Liver (tissue), 9 donors: ENCODE results near the gene HRH1. TPM values are rescaled to one million over a fixed set of nuclear protein-coding genes. Genes with fewer than 3 reads are reported as not detected.

Source experiments
- DNase-seq: peaks from one replicate; pipeline ENCODE4 v3.0.0-alpha.2; 2017; ENCODE audit warnings: low spot score
- H3K27ac ChIP-seq, 2 donors: one replicate each; pipeline ENCODE4 v1.7.0; 2013; ENCODE audit warnings: inconsistent platforms in 2 of 2, low read length in 2 of 2, control low read depth in 1 of 2, low read depth in 1 of 2, mild to moderate bottlenecking in 1 of 2
- H3K27me3 ChIP-seq, 4 donors: one replicate each; pipeline versions ENCODE4 v1.6.1 to v1.7.0; 2013; ENCODE audit warnings: low read length in 3 of 4, inconsistent platforms in 1 of 4, mild to moderate bottlenecking in 1 of 4, moderate library complexity in 1 of 4; ENCODE audit not compliant: control insufficient read depth in 4 of 4, insufficient read depth in 4 of 4
- H3K36me3 ChIP-seq, 4 donors: one replicate each; pipeline versions ENCODE4 v1.6.1 to v1.7.0; 2013; ENCODE audit warnings: low read length in 3 of 4, mild to moderate bottlenecking in 3 of 4, low read depth in 1 of 4, moderate library complexity in 1 of 4; ENCODE audit not compliant: control insufficient read depth in 4 of 4, insufficient read depth in 3 of 4
- H3K4me1 ChIP-seq, 4 donors: one replicate each; pipeline versions ENCODE4 v1.6.1 to v1.7.0; 2013; ENCODE audit warnings: low read length in 3 of 4, mild to moderate bottlenecking in 3 of 4, moderate library complexity in 1 of 4; ENCODE audit not compliant: control insufficient read depth in 4 of 4, insufficient read depth in 4 of 4
- H3K4me3 ChIP-seq, 3 donors: one replicate each; pipeline versions ENCODE4 v1.6.1 to v1.7.0; 2013; ENCODE audit warnings: low read length in 3 of 3, control low read depth in 1 of 3, low read depth in 1 of 3, mild to moderate bottlenecking in 1 of 3
- H3K9ac ChIP-seq, 2 donors: one replicate each; pipeline ENCODE4 v1.7.0; 2013; ENCODE audit warnings: low read length in 2 of 2, mild to moderate bottlenecking in 2 of 2, moderate library complexity in 2 of 2, control low read depth in 1 of 2, low read depth in 1 of 2
- H3K9me3 ChIP-seq, 4 donors: one replicate each; pipeline versions ENCODE4 v1.6.1 to v1.7.0; 2013; ENCODE audit warnings: low read length in 3 of 4; ENCODE audit not compliant: control insufficient read depth in 4 of 4
- FOXA2 ChIP-seq: IDR thresholded peaks from 2 replicates; pipeline ENCODE4 v1.6.1; 2016; ENCODE audit warnings: antibody characterized with exemption
- GABPA ChIP-seq, 2 donors: IDR thresholded peaks in 1 of 2; conservative IDR thresholded peaks in 1 of 2; 2 replicates each; pipeline ENCODE4 v1.6.1; 2016; ENCODE audit warnings: antibody characterized with exemption in 2 of 2, mild to moderate bottlenecking in 1 of 2, moderate library complexity in 1 of 2
- HNF4A ChIP-seq, 2 donors: conservative IDR thresholded peaks; 2 replicates each; pipeline ENCODE4 v1.6.1; 2016; ENCODE audit warnings: antibody characterized with exemption in 2 of 2, mild to moderate bottlenecking in 2 of 2
- HNF4G ChIP-seq: IDR thresholded peaks from 2 replicates; pipeline ENCODE4 v1.6.1; 2016; ENCODE audit warnings: antibody characterized with exemption
- JUND ChIP-seq, 2 donors: IDR thresholded peaks; 2 replicates each; pipeline ENCODE4 v1.6.1; 2016; ENCODE audit warnings: antibody characterized with exemption in 2 of 2
- TAF1 ChIP-seq: conservative IDR thresholded peaks from 2 replicates; pipeline ENCODE4 v1.6.1; 2016; ENCODE audit warnings: antibody characterized with exemption, mild to moderate bottlenecking
- WGBS: extraction: QIAGEN DNeasy Blood & Tissue Kit; methylation state at CpG from one replicate; pipeline ENCODE4 v1.1.7; 2013; 5-methylcytosine and 5-hydroxymethylcytosine counted together
- polyA plus RNA-seq, 2 donors: library from polyadenylated mRNA; stranded (reverse) in 1 of 2; unstranded in 1 of 2; fragments of 200-250 nt in 1 of 2; fragments of >200 nt in 1 of 2; fragmentation: Nextera tagmentation in 1 of 2; extraction: Ambion mirVana in 1 of 2; gene quantifications; one replicate each; pipeline versions ENCODE4 v1.2.1 to v1.2.3, GENCODE V29; 2013 to 2015
- total RNA-seq, 2 donors: library from RNA; depleted of rRNA; stranded (reverse); fragments of >200 nt; gene quantifications; one replicate each; pipeline ENCODE4 v1.2.3, GENCODE V29; 2014
- TF ChIP-seq, protein P1 (sequence below): IDR thresholded peaks from 2 replicates; pipeline ENCODE4 v1.6.1; 2016; ENCODE audit warnings: antibody characterized with exemption
- TF ChIP-seq, protein P2 (sequence below): IDR thresholded peaks from 2 replicates; pipeline ENCODE4 v1.6.1; 2016; ENCODE audit warnings: antibody characterized with exemption, mild to moderate bottlenecking
- TF ChIP-seq, protein P3 (sequence below): IDR thresholded peaks from 2 replicates; pipeline ENCODE4 v1.6.1; 2016; ENCODE audit warnings: antibody characterized with exemption
- donor health status: healthy.
- donor health status: healthy.
- donor health status: healthy.
- donor health status: healthy.
- donor health status: healthy.

The HRH1 gene
- total and polyA plus RNA-seq, 4 donors, result 0.07 to 1.3 (median 0.31) TPM

DNA sequence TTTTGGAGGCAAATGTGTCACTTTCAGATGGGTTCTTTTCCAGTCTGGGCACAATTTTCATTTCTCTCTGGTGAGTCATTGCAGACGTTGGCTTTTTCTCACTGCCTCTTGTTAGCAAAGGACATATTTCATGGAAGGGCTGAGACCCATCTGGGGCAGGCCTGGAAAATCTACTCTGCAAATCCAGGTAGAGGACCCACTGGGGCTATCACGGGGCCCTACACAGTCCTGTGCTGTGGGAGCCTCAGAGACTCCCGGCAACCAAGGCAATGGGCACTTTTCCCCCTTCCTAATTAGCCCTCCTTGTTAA, 58.0 kb downstream of the HRH1 start:
- Histone ChIP-seq H3K9me3 (no peaks in the 10 kb centered on the region), H3K4me1 (no peaks in the 10 kb centered on the region), H3K27me3 (no peaks in the 10 kb centered on the region), H3K4me3 (no peak overlapping the region), H3K36me3 (no peaks in the 10 kb centered on the region), H3K9ac (no peak overlapping the region), H3K27ac (no peak overlapping the region)
- WGBS, result 61% methylated on average over 3 of the region's 3 CpGs
- no peak for DNase-seq
- TF ChIP-seq, protein P1, sequence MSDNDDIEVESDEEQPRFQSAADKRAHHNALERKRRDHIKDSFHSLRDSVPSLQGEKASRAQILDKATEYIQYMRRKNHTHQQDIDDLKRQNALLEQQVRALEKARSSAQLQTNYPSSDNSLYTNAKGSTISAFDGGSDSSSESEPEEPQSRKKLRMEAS, result no peak
- TF ChIP-seq FOXA2 (no peak), HNF4A (conservative IDR thresholded peaks at IDR 0.05) (no peak), JUND (IDR thresholded peaks at IDR 0.05) (no peak)
- TF ChIP-seq, protein P2, sequence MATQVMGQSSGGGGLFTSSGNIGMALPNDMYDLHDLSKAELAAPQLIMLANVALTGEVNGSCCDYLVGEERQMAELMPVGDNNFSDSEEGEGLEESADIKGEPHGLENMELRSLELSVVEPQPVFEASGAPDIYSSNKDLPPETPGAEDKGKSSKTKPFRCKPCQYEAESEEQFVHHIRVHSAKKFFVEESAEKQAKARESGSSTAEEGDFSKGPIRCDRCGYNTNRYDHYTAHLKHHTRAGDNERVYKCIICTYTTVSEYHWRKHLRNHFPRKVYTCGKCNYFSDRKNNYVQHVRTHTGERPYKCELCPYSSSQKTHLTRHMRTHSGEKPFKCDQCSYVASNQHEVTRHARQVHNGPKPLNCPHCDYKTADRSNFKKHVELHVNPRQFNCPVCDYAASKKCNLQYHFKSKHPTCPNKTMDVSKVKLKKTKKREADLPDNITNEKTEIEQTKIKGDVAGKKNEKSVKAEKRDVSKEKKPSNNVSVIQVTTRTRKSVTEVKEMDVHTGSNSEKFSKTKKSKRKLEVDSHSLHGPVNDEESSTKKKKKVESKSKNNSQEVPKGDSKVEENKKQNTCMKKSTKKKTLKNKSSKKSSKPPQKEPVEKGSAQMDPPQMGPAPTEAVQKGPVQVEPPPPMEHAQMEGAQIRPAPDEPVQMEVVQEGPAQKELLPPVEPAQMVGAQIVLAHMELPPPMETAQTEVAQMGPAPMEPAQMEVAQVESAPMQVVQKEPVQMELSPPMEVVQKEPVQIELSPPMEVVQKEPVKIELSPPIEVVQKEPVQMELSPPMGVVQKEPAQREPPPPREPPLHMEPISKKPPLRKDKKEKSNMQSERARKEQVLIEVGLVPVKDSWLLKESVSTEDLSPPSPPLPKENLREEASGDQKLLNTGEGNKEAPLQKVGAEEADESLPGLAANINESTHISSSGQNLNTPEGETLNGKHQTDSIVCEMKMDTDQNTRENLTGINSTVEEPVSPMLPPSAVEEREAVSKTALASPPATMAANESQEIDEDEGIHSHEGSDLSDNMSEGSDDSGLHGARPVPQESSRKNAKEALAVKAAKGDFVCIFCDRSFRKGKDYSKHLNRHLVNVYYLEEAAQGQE, result no peak

DNA sequence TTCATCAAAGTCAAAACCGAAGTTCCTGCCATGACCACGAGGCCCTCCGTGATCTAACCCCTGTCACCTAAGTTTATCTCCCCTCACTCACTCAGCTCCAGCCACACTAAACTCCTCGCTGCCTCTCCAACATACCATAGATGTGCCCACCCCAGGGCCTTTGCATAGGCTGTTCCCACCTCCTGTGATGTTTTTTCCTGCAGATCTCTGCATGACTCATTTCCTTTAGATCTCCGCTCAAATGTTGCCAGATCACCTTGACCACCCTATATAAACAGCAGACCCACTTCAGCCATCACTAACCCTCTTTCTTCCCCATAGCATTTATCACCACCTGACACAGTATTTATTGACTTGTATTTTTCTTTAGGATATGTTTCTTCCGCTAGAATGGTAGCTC, 58.5 kb downstream of the HRH1 start:
- Histone ChIP-seq H3K27ac (no peak overlapping the region), H3K9ac (no peak overlapping the region), H3K9me3 (no peaks in the 10 kb centered on the region), H3K36me3 (no peaks in the 10 kb centered on the region), H3K4me1 (no peaks in the 10 kb centered on the region), H3K4me3 (no peak overlapping the region), H3K27me3 (no peaks in the 10 kb centered on the region)
- TF ChIP-seq HNF4G (no peak), TAF1 (no peak), FOXA2 (no peak), GABPA (IDR thresholded peaks at IDR 0.05 in 1 of 2, conservative IDR thresholded peaks at IDR 0.05 in 1 of 2) (no peak)
- TF ChIP-seq, protein P3, sequence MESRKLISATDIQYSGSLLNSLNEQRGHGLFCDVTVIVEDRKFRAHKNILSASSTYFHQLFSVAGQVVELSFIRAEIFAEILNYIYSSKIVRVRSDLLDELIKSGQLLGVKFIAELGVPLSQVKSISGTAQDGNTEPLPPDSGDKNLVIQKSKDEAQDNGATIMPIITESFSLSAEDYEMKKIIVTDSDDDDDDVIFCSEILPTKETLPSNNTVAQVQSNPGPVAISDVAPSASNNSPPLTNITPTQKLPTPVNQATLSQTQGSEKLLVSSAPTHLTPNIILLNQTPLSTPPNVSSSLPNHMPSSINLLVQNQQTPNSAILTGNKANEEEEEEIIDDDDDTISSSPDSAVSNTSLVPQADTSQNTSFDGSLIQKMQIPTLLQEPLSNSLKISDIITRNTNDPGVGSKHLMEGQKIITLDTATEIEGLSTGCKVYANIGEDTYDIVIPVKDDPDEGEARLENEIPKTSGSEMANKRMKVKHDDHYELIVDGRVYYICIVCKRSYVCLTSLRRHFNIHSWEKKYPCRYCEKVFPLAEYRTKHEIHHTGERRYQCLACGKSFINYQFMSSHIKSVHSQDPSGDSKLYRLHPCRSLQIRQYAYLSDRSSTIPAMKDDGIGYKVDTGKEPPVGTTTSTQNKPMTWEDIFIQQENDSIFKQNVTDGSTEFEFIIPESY, result no peak
- TF ChIP-seq, protein P1, result no peak
- TF ChIP-seq, protein P2, result no peak
- DNase-seq, result no peak
- WGBS, result 86% methylated on average over 6 of the region's 6 CpGs
